ENCODE data around the gene PSME3IP1. TPM values are rescaled to one million over a fixed set of nuclear protein-coding genes. Genes with fewer than 3 reads are reported as not detected.

PSME3IP1 gene
- polyA plus RNA-seq, 4 donors = 81.7 to 137 (median 121) TPM

DNA sequence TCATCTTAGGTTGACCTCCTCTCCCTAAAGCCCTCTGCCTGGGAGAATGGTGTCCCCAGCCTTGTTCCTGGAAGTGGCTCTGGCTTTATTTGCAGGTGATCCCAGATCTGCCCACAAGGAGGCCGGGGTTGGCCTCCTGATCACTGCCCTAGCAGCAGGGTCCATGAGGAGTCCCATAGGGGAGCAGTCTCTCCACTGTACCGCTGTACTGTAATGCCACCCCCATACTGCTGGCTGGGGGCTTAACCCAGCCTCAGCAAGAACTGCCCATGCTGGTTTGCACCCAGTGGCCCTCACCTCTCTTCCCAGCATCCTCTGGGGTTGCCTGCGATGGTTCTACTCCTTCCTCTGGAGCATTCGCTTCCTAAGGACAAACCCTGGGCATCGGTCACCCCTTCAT is 39.1 kb downstream of the PSME3IP1 start:
- DNase-seq (ENCODE audit: low read depth in 4 of 4, low spot score in 2 of 4) = no peak

DNA sequence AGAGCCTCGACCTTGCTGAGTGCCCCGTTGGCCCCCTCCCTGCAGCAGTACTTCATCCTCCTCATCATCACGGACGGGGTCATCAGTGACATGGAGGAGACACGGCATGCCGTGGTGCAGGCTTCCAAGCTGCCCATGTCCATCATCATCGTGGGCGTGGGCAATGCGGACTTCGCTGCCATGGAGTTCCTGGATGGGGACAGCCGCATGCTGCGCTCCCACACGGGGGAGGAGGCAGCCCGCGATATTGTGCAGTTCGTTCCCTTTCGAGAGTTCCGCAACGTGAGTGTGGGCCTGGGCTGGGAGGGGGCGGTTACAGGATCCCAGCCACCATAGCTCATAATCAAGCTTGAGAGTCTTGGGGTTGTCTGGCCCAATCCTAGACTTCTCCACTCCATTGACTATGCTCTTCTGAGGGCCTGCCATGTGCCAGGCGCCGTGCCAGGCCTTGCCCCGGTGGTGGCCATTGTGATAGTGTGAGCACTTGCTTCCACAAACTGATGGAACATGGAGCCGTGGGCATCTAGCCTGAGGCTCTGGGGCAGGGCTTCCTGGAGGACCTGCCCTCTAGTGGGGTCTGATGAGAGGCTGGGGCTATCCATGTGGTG is 39.7 kb downstream of the PSME3IP1 start:
- no peak for DNase-seq (ENCODE audit: low read depth in 4 of 4, low spot score in 2 of 4)

DNA sequence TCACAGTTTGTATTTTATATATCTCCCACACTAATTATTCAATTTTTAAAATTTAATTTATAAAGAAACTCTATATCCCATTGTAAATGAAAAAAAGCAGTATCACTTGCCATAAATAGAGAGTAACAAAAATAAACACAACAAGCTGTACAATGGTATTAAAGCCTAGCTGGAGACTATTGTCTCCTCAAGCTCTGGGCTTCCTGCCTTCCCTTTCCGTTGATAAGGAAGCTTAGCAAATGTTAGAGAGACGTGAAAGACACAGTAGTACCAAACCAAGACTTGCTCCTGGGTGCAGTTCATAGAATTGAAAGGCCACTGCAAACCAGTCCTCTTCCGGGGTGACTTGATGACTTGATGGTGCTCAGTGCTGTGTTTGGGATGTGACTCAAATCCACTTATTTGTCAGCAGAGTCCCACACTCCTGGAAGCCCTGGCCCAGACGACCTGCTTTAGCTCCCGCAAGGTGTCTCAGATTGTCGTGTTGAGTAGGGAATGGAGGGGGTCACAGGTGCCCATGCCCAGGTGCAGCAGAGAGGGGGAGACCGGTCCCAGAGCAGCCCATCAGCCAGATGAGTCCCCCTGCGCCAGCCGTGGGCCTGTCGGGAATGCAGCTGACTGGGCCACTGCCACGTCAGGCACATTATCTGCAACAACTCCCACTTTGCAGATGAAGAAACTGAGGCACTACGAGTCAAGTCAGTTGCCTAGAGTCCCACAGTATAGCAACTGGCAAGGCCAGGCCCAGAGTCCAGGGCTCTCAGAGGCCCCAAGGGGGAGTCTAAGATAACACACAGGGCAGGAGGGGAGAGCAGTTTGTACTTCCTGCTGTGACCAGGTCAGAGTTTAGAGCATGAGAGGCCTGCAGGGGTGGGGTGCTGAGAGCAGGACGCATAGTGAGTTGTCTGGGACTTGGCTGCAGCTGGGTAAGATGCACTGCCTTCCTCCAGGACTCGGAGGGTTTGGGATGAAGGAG is 40.5 kb downstream of the PSME3IP1 start:
- DNase-seq (ENCODE audit: low read depth in 4 of 4, low spot score in 2 of 4) = no peak

DNA sequence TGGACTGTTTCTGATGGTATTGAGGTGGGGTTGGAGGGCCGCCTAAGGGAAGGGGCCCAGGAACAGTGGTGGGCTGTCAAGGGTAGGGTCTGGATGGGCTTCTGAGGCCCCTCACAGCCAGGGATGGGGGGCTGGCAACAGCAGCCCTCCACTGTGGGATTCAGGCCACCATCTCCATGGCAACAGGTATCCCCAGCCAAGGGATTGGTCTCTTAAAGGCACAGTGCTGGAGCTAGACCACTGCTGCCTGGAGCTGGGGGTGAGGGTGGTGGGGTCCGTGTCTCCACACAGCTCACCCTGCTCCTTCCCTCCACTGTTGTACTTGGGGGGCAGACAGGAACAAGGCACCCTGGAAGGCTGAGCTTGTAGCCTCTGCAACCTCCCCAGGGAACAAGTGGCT is 41.8 kb downstream of the PSME3IP1 start:
- no peak for DNase-seq (ENCODE audit: low read depth in 4 of 4, low spot score in 2 of 4)

DNA sequence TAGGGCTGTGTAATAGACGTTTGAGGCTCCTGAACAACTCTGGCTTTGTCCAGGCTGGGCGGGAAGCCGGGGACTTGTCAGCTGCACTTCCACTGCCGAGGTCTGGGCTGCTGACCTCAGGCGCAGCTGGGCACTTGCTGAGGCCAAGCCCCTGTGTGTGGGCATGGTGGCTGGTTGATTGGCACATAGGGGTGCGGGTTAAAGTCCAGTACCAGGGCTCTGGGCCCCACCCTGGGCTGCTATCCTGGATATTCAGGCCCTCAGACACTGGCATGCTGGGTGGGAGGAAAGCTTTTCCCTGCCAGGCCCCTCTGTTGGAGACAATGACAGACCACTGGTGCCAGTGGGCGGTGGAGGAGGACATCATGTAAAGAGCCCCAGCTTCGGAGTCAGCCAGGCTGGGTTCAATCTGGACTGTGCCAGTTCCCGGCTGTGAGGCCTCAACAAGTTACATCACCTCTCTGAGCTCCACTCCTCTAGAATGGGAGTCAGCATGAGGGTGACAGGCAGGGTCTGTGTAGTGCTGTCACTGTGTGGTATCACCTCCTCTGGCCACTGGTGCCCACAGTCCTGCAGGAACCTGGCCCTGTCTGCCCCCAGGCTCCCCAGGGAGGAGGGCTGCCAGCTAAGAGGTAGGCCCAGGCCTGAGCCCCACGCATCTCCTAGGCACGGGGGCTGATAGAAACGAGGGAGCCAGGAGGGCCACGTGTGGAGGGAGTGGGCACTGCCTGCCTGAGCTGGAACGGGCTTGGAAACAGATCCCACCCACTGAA is 42.5 kb downstream of the PSME3IP1 start:
- no peak for DNase-seq (ENCODE audit: low read depth in 4 of 4, low spot score in 2 of 4)

DNA sequence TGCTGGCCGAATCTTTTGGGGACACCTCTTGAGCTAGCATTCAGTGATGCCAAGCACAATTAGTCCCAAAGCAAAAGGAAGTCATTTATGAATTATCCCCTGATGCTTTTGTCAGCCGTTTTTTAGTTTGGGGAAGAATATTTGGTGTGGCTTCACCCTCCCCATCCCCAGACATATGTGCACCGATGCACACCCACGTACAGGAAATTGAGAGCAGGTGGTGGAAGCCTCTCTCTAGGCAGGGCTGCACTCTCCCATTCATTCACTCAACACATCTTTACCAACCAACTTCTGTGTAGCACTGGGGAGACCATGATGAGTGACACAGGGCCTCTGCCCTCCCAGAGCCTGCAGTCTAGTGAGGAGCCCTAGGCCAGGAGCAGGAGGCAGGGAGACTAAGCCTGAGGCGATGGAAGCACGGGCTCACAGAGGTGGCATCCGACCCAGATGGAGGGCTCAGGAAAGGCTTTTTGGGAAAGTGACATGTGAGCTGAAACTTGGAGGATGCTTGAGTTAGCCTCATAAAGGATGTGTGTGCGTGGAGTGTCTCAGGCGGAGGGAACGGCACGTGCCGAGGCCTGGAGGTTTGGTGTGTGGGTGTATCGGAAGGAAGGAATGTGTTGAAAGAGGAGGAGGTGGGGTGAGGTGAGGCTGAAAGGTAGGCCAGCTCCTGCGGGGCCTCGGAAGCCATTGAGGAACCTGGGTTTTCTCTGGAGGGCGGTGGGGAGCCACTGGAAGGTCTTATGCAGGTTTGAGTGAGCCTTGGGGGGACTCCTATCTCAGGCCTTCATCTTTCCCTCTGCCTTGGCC is 43.8 kb downstream of the PSME3IP1 start:
- DNase-seq (ENCODE audit: low read depth in 4 of 4, low spot score in 2 of 4) = no peak

DNA sequence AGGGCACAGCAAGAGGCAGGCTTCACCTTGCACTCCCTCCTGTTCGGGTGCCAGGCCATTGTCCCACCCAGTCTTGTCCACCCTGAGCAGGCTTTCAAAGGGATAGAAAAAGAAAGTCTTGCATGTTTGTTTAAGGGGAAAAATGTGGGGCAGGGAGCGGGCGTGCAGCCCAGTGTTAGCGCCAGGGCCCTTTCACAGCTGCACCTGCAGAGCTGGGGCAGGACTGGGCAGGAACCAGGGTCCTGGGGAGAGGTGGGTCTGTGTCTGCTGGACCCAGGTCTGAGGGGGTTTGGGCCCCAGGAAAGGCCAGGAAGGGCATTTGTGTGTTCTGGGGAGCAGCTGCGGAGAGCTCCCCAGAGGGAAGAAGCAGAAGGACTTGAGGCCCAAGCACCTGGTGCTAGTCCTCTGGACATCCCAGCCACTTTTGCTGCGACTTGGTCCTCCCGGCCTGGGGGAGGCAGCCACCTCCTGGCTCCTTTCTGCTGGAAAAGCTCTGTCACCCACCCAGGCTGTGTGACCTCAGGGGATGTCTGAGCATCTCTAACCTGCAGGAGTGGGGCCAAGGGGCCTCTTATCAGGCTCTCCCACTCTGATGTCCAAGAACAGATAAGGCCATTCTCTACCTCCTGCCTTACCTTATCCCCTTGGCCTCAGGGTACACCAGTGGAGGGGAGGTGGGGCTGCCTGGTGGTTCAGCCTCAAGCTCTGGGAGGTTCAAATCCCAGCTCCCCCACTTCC is 44.7 kb downstream of the PSME3IP1 start:
- DNase-seq (ENCODE audit: low read depth in 4 of 4, low spot score in 2 of 4) = no peak

DNA sequence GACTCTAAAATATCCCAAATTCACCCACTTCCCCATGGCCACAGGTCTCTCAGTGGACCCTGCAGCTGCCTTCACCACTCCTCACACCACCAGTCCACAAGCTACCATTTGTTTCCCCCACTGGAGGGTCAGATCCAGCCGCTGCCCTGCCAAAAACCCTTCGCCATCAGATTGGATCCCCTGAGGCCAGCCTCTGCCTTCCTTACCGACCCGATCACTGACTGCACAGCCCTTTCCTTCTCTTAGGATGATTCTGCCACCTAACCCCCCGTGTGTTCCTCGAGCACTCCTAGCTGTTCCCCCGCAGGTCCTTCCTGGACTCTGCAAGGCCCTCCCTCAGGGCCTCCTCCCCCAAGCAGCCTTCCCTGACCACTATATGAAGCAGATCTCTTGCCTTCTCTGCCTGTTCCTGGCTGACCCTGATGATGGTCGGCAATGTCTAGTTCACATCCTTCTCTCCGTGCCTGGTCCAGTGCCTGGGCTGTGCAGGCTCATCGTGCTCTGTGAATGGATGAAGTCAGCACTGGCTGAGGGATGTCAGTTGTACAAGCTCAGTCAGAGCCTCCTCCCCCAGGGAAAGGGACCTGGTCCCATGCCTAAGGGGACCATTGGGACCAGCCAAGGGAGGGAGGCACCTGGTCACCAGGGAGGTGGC is 47.4 kb downstream of the PSME3IP1 start:
- DNase-seq (ENCODE audit: low read depth in 4 of 4, low spot score in 2 of 4) = no peak

DNA sequence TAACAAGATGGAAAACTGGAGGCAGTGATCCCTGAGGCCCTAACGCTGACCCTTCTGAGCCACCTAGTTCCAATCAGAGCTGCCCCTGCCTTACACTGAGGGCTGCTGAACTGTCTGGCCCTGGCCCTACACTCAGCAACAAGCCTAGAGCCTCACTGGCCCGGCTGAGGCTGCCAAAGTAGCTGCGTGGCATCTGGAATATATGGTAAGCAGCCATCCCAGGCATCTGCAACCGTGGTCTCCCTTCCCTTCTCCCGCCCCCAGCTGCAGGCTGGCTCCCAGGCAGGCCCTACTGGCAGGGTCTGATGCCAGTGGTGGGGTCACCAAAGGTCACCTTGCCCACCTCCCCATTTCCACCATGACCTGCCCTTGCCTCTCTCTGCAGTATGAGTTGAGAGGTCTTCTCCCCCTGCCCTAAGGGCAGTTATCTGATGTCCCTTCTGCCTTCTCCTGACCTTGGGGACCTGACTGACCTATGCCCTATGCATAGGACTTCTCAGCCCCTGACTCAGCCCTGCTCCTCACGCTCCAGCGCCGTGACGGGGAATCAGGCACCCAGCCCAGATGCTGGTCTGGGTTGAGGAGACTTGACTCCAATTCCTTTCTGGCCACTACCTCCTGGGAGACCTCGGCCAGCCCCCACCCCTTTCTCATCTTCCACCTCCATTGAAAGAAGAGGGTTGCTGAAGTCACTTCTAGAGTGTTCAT is 48.1 kb downstream of the PSME3IP1 start:
- no peak for DNase-seq (ENCODE audit: low read depth in 4 of 4, low spot score in 2 of 4)

DNA sequence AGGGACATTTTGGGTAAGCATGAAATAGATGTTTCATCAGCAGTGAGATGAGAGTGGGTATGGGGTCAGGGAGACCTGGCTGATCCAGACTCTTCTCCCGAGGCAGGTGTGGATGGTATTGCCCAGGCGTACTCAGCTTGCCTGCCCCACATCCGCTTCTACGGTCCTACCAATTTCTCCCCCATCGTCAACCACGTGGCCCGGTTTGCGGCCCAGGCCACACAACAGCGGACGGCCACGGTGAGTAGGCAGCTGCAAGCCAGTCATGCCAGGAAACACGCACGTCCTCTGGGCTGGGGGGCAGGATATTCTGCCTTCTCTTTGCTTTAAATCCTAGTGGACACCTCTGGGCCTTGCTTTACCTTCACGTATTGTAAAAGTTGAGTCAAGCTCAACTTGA is 48.8 kb downstream of the PSME3IP1 start:
- DNase-seq (ENCODE audit: low read depth in 4 of 4, low spot score in 2 of 4) = no peak

DNA sequence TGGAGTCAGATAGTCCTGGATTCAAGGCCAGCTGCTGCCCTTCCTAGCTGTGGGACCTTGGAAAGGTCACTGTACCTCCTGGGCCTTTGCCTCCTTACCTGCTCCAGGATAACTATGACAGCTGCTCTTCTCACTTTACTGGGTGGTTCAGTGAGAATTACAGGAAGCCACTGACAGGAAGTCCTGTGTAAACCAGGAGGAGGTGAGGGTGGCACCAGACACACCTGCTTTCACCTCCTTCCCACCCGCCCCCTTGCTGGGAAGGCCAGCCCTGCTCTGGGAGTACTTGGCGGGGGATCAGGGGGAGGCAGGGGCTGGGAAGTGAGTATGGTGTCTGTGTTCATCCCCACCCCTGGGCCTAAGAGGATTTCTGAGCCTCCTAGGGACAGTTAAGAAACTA is 50.9 kb downstream of the PSME3IP1 start:
- no peak for DNase-seq (ENCODE audit: low read depth in 4 of 4, low spot score in 2 of 4)

DNA sequence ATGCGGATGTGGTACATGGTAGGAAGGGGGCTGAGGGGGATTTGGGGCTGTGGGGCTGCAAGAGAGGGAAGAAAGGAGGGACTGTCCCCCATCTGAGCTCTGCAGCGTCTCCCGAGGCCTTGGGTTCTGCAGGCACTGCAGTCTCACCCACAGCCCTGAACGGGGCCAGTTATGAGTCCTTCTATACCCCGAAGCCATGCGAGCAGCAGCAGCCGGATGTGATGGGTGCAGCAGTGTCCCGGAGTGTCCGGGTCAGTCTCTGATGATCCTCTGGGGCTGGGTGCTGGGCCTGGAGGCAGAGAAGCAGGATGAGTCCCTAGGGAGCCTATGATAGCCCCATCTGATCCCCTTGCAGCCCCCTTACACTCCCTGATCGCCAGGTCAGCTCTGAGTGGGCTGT is 52.0 kb downstream of the PSME3IP1 start:
- no peak for DNase-seq (ENCODE audit: low read depth in 4 of 4, low spot score in 2 of 4)

DNA sequence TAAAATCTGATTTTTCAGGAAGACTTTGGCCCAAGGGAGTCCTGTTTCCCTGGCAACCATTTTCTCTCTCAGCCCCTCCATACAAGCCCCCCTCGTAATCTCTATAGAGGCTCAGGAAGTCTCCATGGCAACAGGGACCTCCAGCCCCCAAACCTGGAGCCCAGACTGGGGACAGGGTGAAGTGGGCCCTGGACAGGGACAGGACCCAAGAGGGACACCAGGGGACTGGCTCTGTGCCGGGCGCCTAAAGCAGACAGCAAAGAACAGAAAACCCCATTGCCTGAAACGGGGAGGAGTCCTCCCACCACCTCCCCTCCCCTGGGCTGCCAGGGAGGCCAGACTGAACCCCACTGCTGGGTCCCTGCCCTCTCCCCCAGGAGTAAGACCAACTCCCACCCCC is 52.8 kb downstream of the PSME3IP1 start:
- no peak for DNase-seq (ENCODE audit: low read depth in 4 of 4, low spot score in 2 of 4)

DNA sequence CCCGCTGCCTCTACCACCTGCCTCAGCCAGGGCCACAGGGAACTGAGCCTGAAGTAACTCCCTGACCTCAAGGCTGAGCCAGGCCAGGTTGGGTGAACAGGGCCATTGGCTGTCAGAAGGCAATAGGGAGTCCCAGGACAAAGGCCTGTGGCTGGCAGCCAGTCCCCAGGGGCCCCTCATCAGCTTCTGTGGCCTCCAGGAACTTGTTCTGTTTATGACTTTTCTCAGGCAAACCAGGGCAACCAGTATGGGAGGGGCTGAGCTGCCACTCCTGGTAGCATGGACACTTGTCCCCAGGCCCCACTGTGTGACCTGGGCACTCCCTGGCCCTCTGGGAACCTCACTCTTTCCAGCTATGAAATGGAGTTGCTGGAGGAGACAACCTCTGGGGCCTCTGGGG is 53.4 kb downstream of the PSME3IP1 start:
- no peak for DNase-seq (ENCODE audit: low read depth in 4 of 4, low spot score in 2 of 4)

DNA sequence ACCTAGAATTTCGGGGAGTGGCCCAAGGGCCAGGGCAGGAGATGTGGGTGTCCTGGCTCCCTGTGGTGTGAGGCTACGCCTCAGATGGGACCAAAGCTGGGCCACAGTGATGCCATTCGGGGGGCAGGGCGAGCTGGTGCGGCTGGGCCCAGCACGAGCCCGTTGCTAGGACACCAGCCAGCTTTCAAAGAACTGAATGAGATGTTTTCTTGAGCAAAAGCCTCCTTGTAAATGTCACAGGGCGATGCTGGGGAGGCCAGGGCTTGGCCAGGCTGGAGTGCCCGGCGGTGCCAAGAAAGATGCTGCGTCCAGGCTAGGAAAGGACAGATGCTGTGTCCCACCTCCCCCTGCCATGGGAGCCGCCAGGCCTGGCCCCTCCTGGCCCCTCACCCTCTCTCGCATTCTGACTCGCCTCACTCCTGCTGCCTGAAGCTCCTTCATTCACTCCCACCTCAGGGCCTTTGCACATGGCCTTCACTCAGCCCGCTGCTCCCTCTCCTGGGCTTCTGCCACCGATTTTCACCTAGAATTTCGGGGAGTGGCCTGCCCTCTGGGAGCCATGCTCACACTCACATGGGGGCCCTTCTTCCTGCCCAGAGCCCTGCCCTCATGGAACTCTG is 54.4 kb downstream of the PSME3IP1 start:
- no peak for DNase-seq (ENCODE audit: low read depth in 4 of 4, low spot score in 2 of 4)

DNA sequence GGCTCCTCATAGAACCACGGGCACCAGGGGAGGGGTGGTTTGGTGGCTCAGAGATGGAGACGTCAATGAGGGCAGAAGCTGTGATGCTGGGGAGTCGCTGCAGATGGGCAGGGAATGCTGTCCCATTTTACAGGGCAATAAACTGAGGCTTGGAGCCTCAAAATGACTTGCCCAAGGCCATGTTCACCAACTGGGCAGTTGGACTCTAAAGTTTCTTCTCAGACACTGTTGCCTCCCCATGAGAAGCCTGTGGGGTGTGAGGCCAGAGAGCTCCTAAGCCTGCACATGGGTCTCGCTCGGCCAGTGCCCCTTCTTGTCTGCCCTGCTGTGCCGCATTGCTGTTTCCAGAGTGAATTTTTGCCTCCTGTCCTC is 54.9 kb downstream of the PSME3IP1 start:
- no peak for DNase-seq (ENCODE audit: low read depth in 4 of 4, low spot score in 2 of 4)

DNA sequence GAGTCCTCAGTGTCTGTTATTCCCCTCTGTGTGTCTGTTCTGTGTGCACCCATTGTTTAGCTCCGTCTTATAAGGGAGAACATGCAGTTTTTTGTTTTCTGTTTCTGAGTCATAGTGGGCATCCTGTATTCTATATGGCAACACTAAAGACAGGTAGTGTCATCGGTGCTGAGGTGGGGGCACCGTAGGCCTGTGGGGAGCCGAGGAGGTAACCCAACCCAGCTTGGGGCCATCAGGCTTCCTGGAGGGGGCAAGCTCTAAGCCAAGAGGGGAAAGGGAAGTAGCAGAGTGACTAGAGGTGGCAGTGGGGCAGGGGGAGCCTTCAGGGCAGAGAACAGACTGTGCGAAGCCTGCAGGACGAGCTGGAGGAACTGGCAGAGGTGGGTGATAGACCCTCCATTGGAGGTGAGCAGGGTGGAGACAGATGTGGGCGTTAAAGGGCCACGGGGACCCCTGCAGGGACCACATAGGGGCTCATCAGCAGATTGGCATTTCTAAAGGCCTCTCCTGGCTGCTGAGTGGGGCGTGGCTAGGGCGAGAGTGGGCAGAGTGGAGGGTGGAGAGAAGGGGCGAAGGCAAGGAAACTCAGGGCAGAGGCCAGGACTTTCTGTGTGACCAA is 57.0 kb downstream of the PSME3IP1 start:
- no peak for DNase-seq (ENCODE audit: low read depth in 4 of 4, low spot score in 2 of 4)

DNA sequence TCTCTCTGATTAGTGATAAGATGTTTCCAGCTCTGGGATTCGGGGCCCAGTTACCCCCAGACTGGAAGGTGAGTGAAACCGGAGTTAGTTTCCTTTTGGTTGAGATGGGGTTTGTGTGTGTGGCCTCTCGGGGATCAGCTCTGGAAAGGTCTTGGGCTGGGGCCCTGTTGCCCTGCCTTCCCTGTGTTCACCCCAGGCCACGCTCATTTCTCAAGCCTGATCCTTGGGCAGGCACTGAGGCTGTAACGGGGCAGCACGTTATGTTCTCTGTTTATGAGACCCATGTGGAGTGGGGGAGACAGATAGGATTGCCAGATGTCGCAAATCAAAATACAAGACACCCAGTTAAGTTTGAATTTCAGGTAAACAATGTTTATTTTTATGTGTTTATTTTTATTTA is 58.0 kb downstream of the PSME3IP1 start:
- no peak for DNase-seq (ENCODE audit: low read depth in 4 of 4, low spot score in 2 of 4)

All from left renal cortex interstitium (tissue), 4 donors.